ENCODE data around the gene FNBP1. TPM values are rescaled to one million over a fixed set of nuclear protein-coding genes. Genes with fewer than 3 reads are reported as not detected.

FNBP1 gene
- polyA plus RNA-seq, 1 of the 3 experiments (the other 2 are of a cell fraction): 11.0 TPM

- Histone ChIP-seq H3K79me2 (ENCODE audit: insufficient read depth) (no peaks in the 10 kb centered on the region), H3K4me1 (ENCODE audit: control insufficient read depth in 1 of 2, insufficient read depth in 2 of 2, low read depth in 1 of 2, low read length in 1 of 2) (peaks cover 0 to 18% of the 10 kb centered on the region in 2 experiments; a peak in 2 of 4 replicates), H3K9ac (no peak overlapping the region), H4K20me1 (ENCODE audit: insufficient read depth) (no peaks in the 10 kb centered on the region), H3K4me2 (no peak overlapping the region), H3K4me3 (ENCODE audit: low read depth in 2 of 2, low read length in 1 of 2) (no peak overlapping the region), H3K9me3 (no peaks in the 10 kb centered on the region), H3K27me3 (ENCODE audit: insufficient read depth) (no peaks in the 10 kb centered on the region), H3K27ac (ENCODE audit: low read depth in 2 of 2, low read length in 1 of 2) (no peak overlapping the region), H2AFZ (ENCODE audit: low read depth) (no peak overlapping the region), H3K36me3 (replicated peaks in 1 of 2; ENCODE audit: control insufficient read depth in 1 of 2, insufficient read depth in 2 of 2, low read length in 1 of 2) (peaks cover 3 to 10% of the 10 kb centered on the region in 2 experiments), H3F3A (replicated peaks; ENCODE audit: insufficient read depth) (peaks cover 10% of the 10 kb centered on the region), H3K9me2 (no peaks in the 10 kb centered on the region)
- 91% methylated on average over 6 of the region's 6 CpGs for WGBS (ENCODE audit: low lambda C conversion rate)
- no peak for TF ChIP-seq SMC3 (IDR thresholded peaks at IDR 0.05; ENCODE audit: low read depth, low read length)
- TF ChIP-seq CTCF (IDR thresholded peaks at IDR 0.05): no peak
- TF ChIP-seq, protein P1, sequence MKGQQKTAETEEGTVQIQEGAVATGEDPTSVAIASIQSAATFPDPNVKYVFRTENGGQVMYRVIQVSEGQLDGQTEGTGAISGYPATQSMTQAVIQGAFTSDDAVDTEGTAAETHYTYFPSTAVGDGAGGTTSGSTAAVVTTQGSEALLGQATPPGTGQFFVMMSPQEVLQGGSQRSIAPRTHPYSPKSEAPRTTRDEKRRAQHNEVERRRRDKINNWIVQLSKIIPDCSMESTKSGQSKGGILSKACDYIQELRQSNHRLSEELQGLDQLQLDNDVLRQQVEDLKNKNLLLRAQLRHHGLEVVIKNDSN (IDR thresholded peaks at IDR 0.05; ENCODE audit: borderline replicate concordance, low read depth): no peak
- no peak for TF ChIP-seq FOXM1 (IDR thresholded peaks at IDR 0.05; ENCODE audit: low read depth)
- no peak for TF ChIP-seq YY1 (IDR thresholded peaks at IDR 0.05; ENCODE audit: low read depth)
- TF ChIP-seq IRF3 (IDR thresholded peaks at IDR 0.05; ENCODE audit: low read depth, low read length): no peak
- no peak for TF ChIP-seq RCOR1 (IDR thresholded peaks at IDR 0.05; ENCODE audit: low read length)
- ChIA-PET POLR2A (no interaction called here), CTCF (no interaction called here)
- no peak for DNase-seq
Observed at GRCh38 chr9:129954868-129955550, 88.0 kb downstream of the FNBP1 start.

DNA sequence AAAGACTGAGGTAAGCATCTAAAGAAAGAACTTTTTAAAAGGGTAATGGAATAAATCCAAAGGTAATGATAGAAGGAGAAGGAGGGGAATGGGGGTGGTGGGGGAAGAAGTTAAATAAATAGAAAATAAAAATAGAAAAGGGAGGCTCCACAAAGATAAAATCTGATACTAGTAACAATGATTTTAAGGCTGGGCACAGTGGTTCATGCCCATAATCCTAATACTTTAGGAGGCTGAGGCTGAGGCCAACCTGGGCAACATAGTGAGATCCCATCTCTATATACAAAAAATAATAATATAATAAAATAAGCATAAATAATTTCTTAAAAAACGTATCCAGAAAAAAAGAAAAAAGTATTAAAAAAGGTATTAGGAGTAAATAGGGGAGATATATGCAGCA, 89.3 kb downstream of the FNBP1 start:
- TF ChIP-seq ELF1 (IDR thresholded peaks at IDR 0.05) (no peak), IRF3 (IDR thresholded peaks at IDR 0.05; ENCODE audit: low read depth, low read length) (no peak), RCOR1 (IDR thresholded peaks at IDR 0.05; ENCODE audit: low read length) (no peak), TAF1 (IDR thresholded peaks at IDR 0.05; ENCODE audit: borderline replicate concordance, low read depth, low read length) (no peak), NFIC (IDR thresholded peaks at IDR 0.05; ENCODE audit: borderline replicate concordance) (no peak), GABPA (IDR thresholded peaks at IDR 0.05; ENCODE audit: low read depth) (no peak), EP300 (IDR thresholded peaks at IDR 0.05; ENCODE audit: borderline replicate concordance in 1 of 2, low read depth in 1 of 2, low read length in 1 of 2) (no peak), TEAD4 (IDR thresholded peaks at IDR 0.05; ENCODE audit: borderline replicate concordance, insufficient read depth) (no peak), USF2 (IDR thresholded peaks at IDR 0.05; ENCODE audit: borderline replicate concordance, low read depth, low read length) (no peak), NRF1 (IDR thresholded peaks at IDR 0.05; ENCODE audit: low read depth, low read length) (no peak), PBX3 (IDR thresholded peaks at IDR 0.05) (no peak)
- no peaks in the 10 kb centered on the region for H3K9me2 ChIP-seq
- no peaks in the 10 kb centered on the region for H4K20me1 ChIP-seq (ENCODE audit: insufficient read depth)
- H3K4me3 ChIP-seq (ENCODE audit: low read depth in 2 of 2, low read length in 1 of 2): no peak overlapping the region
- no peak overlapping the region for H3K27ac ChIP-seq (ENCODE audit: low read depth in 2 of 2, low read length in 1 of 2)
- ChIA-PET POLR2A (no interaction called here), CTCF (no interaction called here)
- H2AFZ ChIP-seq (ENCODE audit: low read depth): no peak overlapping the region
- WGBS (ENCODE audit: low lambda C conversion rate): 76% methylated on average over 1 of the region's 1 CpG
- H3K36me3 ChIP-seq (replicated peaks in 1 of 2; ENCODE audit: control insufficient read depth in 1 of 2, insufficient read depth in 2 of 2, low read length in 1 of 2): peaks cover 3 to 10% of the 10 kb centered on the region in 2 experiments
- peaks cover 6 to 25% of the 10 kb centered on the region in 2 experiments; a peak in 3 of 4 replicates for H3K4me1 ChIP-seq (ENCODE audit: control insufficient read depth in 1 of 2, insufficient read depth in 2 of 2, low read depth in 1 of 2, low read length in 1 of 2)
- no peak for DNase-seq
- H3K27me3 ChIP-seq (ENCODE audit: insufficient read depth): no peaks in the 10 kb centered on the region
- no peaks in the 10 kb centered on the region for H3K79me2 ChIP-seq (ENCODE audit: insufficient read depth)
- no peak overlapping the region for H3K9ac ChIP-seq
- no peak overlapping the region for H3K4me2 ChIP-seq
- no peaks in the 10 kb centered on the region for H3K9me3 ChIP-seq
- peaks cover 10% of the 10 kb centered on the region for H3F3A ChIP-seq (replicated peaks; ENCODE audit: insufficient read depth)
